Measurements from ENCODE around the gene FLT4. TPM values are rescaled to one million over a fixed set of nuclear protein-coding genes. Genes with fewer than 3 reads are reported as not detected.

FLT4 gene
- total and polyA plus RNA-seq, 2 experiments from 2014 or later = 3.9 to 9.0 TPM

- H3K27ac ChIP-seq = no peak overlapping the region
- no peaks in the 10 kb centered on the region for H3K9me3 ChIP-seq (ENCODE audit: low read depth)
- no peak overlapping the region for H3K4me3 ChIP-seq
- no peak for TF ChIP-seq CTCF (IDR thresholded peaks at IDR 0.05; ENCODE audit: low read depth, low read length)
- no peaks in the 10 kb centered on the region for H3K36me3 ChIP-seq
- no peak for DNase-seq (ENCODE audit: low read depth in 1 of 2, low spot score in 1 of 2)
- no peaks in the 10 kb centered on the region for H3K4me1 ChIP-seq (ENCODE audit: low read depth)
- H3K27me3 ChIP-seq = peaks cover 59% of the 10 kb centered on the region
Measured at GRCh38 chr5:180645274-180646204, 3.9 kb downstream of the FLT4 start.

- Histone ChIP-seq H3K9me3 (ENCODE audit: low read depth) (no peaks in the 10 kb centered on the region), H3K27ac (no peak overlapping the region), H3K27me3 (peaks cover 53% of the 10 kb centered on the region), H3K36me3 (no peaks in the 10 kb centered on the region), H3K4me3 (no peak overlapping the region), H3K4me1 (ENCODE audit: low read depth) (no peaks in the 10 kb centered on the region)
- no peak for TF ChIP-seq CTCF (IDR thresholded peaks at IDR 0.05; ENCODE audit: low read depth, low read length)
- no peak for DNase-seq (ENCODE audit: low read depth in 1 of 2, low spot score in 1 of 2)
Measured at GRCh38 chr5:180644825-180645273, 4.6 kb downstream of the FLT4 start.

DNA sequence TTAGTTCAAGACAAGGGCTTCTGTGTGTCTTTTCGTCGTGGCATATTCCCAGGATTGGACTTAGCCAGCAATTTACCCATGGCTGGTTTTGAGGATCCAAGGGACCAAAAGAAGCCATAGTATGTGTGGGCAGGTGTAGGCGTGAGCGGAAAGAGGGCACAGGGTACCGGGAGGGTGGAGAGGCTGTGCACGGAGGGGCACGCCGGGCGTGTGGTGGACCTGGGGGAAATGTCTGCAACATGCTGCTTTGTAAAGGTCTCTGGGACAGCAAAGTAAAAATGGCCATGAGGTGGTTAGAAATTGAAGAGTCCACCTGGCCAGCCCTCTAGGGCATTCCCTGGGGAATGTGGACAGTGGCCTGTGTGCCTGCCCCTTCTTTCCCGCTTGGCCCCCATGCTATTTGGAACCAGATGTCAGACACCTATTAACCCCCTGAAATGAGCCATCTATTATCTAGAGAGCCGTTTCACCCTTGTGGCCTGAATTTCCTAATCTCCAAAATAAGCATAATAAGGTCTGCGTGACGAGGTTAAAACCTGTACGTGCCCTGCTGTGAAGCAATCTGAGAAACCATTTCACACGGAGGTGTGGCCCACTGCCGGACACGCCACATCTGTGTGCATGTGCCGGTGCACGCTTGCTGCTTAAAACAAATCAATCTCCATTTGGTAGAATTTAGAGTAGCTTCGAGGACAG is 5.1 kb downstream of the FLT4 start:
- Histone ChIP-seq H3K36me3 (no peaks in the 10 kb centered on the region), H3K4me1 (ENCODE audit: low read depth) (no peaks in the 10 kb centered on the region), H3K27ac (no peak overlapping the region), H3K9me3 (ENCODE audit: low read depth) (no peaks in the 10 kb centered on the region), H3K27me3 (peaks cover 47% of the 10 kb centered on the region), H3K4me3 (no peak overlapping the region)
- no peak for DNase-seq (ENCODE audit: low read depth in 1 of 2, low spot score in 1 of 2)
- TF ChIP-seq CTCF (IDR thresholded peaks at IDR 0.05; ENCODE audit: low read depth, low read length) = no peak

DNA sequence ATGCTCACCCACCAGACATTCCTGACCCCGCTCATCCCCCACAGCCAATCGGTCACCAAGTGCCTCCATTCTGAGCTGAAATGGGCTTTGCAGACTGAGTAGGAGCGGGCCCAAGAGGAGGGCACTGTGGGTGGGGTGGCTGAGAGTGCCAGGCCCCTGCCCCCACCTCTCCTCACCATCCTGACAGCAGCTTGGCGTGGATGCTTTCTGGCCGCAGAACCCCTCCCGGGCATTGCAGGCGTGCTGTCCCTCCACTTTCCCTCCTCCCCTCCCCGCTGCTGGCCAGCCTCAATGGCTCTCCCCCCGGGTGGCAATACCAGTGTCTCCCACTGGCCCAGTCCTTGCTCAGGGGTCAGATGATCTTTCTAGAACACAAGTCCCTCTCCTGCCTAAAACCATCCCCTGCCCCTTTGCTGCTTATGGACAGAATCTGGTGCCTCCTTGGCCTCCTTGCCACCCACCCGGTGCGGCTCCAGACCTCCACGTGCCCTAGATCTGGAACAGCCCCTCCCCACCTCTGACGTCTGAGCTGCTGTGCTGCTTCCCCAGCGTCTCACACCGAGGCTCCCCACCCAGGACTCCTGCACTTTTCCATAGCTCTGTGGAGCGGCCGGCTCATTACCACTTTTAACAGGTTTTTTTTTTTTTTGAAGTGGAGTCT is 6.1 kb downstream of the FLT4 start:
- no peaks in the 10 kb centered on the region for H3K36me3 ChIP-seq
- no peak overlapping the region for H3K27ac ChIP-seq
- TF ChIP-seq CTCF (IDR thresholded peaks at IDR 0.05; ENCODE audit: low read depth, low read length) = no peak
- H3K4me1 ChIP-seq (ENCODE audit: low read depth) = no peaks in the 10 kb centered on the region
- no peak overlapping the region for H3K4me3 ChIP-seq
- H3K27me3 ChIP-seq = peaks cover 37% of the 10 kb centered on the region
- no peak for DNase-seq (ENCODE audit: low read depth in 1 of 2, low spot score in 1 of 2)
- H3K9me3 ChIP-seq (ENCODE audit: low read depth) = no peaks in the 10 kb centered on the region

- Histone ChIP-seq H3K4me3 (no peak overlapping the region), H3K9me3 (ENCODE audit: low read depth) (no peaks in the 10 kb centered on the region), H3K27me3 (peaks cover 32% of the 10 kb centered on the region), H3K27ac (no peak overlapping the region), H3K36me3 (no peaks in the 10 kb centered on the region), H3K4me1 (ENCODE audit: low read depth) (no peaks in the 10 kb centered on the region)
- DNase-seq (ENCODE audit: low read depth in 1 of 2, low spot score in 1 of 2) = no peak
- no peak for TF ChIP-seq CTCF (IDR thresholded peaks at IDR 0.05; ENCODE audit: low read depth, low read length)
Measured at GRCh38 chr5:180642779-180643178, 6.6 kb downstream of the FLT4 start.
